PFSK-1 (cell line): Measurements from ENCODE around the gene THSD8.

ENCODE experiments used
- FOXP2 ChIP-seq: optimal IDR thresholded peaks from 2 replicates; pipeline ENCODE3; 2011; ENCODE audit warnings: borderline replicate concordance, control low read depth, inconsistent platforms; ENCODE audit not compliant: insufficient read depth; ENCODE audit errors: extremely low read length, extremely low read depth
- POLR2AphosphoS5 ChIP-seq: IDR thresholded peaks from 2 replicates; pipeline ENCODE4 v1.6.1; 2012; ENCODE audit warnings: low read depth, mild to moderate bottlenecking, control low read depth, low read length, moderate library complexity
- SIN3A ChIP-seq: IDR thresholded peaks from 2 replicates; pipeline ENCODE4 v1.6.1; 2012; ENCODE audit warnings: mild to moderate bottlenecking, low read length, moderate library complexity, borderline replicate concordance; ENCODE audit not compliant: insufficient read depth
- TAF1 ChIP-seq: IDR thresholded peaks from 2 replicates; pipeline ENCODE4 v1.6.1; 2012; ENCODE audit warnings: low read length, control low read depth, borderline replicate concordance; ENCODE audit not compliant: insufficient read depth
- TF ChIP-seq, protein P1 (sequence below), 2 experiments: IDR thresholded peaks; 2 replicates each; pipeline versions ENCODE4 v1.6.1 to v1.8.0; 2011 to 2012; ENCODE audit warnings: low read depth in 2 of 2, low read length in 2 of 2, control low read depth in 1 of 2, inconsistent platforms in 1 of 2, mild to moderate bottlenecking in 1 of 2, moderate library complexity in 1 of 2; ENCODE audit not compliant: insufficient read depth in 1 of 2

The THSD8 gene

GRCh38 chr19:12778017-12778904 lies 23.6 kb upstream of the THSD8 start:
- peak; percentile 45; the same call in 1 of the 2 replicates for TF ChIP-seq POLR2AphosphoS5
- no peak for TF ChIP-seq TAF1
- peak; percentile 28; the same call in 1 of the 2 replicates for TF ChIP-seq SIN3A

- TF ChIP-seq, protein P1, sequence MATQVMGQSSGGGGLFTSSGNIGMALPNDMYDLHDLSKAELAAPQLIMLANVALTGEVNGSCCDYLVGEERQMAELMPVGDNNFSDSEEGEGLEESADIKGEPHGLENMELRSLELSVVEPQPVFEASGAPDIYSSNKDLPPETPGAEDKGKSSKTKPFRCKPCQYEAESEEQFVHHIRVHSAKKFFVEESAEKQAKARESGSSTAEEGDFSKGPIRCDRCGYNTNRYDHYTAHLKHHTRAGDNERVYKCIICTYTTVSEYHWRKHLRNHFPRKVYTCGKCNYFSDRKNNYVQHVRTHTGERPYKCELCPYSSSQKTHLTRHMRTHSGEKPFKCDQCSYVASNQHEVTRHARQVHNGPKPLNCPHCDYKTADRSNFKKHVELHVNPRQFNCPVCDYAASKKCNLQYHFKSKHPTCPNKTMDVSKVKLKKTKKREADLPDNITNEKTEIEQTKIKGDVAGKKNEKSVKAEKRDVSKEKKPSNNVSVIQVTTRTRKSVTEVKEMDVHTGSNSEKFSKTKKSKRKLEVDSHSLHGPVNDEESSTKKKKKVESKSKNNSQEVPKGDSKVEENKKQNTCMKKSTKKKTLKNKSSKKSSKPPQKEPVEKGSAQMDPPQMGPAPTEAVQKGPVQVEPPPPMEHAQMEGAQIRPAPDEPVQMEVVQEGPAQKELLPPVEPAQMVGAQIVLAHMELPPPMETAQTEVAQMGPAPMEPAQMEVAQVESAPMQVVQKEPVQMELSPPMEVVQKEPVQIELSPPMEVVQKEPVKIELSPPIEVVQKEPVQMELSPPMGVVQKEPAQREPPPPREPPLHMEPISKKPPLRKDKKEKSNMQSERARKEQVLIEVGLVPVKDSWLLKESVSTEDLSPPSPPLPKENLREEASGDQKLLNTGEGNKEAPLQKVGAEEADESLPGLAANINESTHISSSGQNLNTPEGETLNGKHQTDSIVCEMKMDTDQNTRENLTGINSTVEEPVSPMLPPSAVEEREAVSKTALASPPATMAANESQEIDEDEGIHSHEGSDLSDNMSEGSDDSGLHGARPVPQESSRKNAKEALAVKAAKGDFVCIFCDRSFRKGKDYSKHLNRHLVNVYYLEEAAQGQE (IDR thresholded peaks at IDR 0.05; ENCODE audit: insufficient read depth in 1 of 2, low read depth in 2 of 2, low read length in 2 of 2): no peak
- TF ChIP-seq TAF1 (no peak), SIN3A (no peak), POLR2AphosphoS5 (no peak), FOXP2 (no peak)
These were observed 23.0 kb upstream of the THSD8 start for GRCh38 chr19:12778905-12779161.

DNA sequence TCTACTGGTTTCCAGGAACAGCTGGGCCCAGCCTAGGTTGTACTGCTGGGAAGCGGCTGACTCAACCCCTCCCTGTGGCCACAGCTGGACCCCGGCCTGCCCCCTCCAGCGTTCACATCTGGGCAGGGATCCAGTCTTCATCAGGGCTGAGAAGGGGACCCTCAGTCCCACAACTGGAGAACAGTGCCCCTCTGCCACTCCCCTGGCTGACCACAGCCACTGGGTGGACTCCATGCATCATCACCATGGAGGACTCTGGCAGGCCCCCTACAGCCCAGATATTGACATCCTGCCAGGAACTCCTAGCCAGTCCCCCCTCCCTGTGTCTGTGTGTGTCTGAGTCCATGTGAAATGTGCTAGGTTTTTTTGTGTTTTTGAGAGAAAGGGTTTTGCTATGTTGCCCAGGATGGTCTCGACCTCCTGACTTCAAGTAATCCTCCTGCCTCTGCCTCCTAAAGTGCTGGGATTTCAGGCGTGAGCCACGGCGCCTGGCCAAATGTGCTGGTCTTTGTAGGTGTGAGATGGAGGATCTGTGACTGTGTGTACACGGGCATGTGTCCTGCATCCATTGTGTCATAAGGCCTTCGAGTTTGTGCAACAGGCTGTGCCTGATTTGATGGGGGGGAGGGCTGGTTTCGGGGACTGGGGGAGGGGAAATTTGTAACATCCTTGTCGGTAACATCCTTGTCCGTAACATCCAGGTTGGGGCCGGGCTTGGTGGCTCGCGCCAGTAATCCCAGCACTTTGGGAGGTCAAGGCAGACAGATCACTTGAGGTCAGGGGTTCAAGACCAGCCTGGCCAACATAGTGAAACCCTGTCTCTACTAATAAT lies 22.5 kb upstream of the THSD8 start:
- TF ChIP-seq SIN3A (no peak), POLR2AphosphoS5 (no peak), TAF1 (no peak), FOXP2 (peak; percentile 66)
- TF ChIP-seq, protein P1 (IDR thresholded peaks at IDR 0.05; ENCODE audit: insufficient read depth in 1 of 2, low read depth in 2 of 2, low read length in 2 of 2): no peak

DNA sequence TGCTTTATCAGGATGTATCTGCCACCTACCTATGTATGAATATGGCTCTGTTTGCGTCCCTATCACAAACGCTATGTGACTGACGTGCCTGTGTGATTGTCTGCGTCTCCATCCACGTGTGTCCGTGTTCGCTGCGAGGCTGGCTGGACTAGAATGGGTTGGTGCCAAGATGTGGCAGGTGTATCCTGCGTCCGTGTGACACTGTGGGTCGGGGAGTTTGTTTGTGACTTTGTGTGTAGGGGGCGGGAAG lies 19.8 kb upstream of the THSD8 start:
- TF ChIP-seq FOXP2: no peak
- TF ChIP-seq, protein P1 (IDR thresholded peaks at IDR 0.05; ENCODE audit: insufficient read depth in 1 of 2, low read depth in 2 of 2, low read length in 2 of 2): no peak
- no peak for TF ChIP-seq SIN3A
- no peak for TF ChIP-seq TAF1
- TF ChIP-seq POLR2AphosphoS5: no peak; the same call in 1 of the 2 replicates

- TF ChIP-seq, protein P1 (IDR thresholded peaks at IDR 0.05; ENCODE audit: insufficient read depth in 1 of 2, low read depth in 2 of 2, low read length in 2 of 2): no peak
- no peak for TF ChIP-seq TAF1
- no peak for TF ChIP-seq FOXP2
- peak; percentile 75; the same call in 1 of the 2 replicates for TF ChIP-seq SIN3A
- TF ChIP-seq POLR2AphosphoS5: no peak; the same call in 1 of the 2 replicates
These were observed 19.2 kb upstream of the THSD8 start for GRCh38 chr19:12782424-12783290.
